Subcutaneous abdominal adipose tissue (tissue), 5 donors: ENCODE measurements around the gene CBARP.
A peak's percentile ranks its signal among the peaks of the same experiment; 100 is the strongest.

ENCODE experiments used
- H3K27ac ChIP-seq: one replicate; pipeline ENCODE4 v1.7.0; 2013; ENCODE audit warnings: low read depth, mild to moderate bottlenecking, inconsistent platforms, low read length, moderate library complexity
- H3K27me3 ChIP-seq, 5 donors: one replicate each; pipeline ENCODE4 v1.7.0; 2013; ENCODE audit warnings: low read length in 5 of 5, inconsistent platforms in 1 of 5; ENCODE audit not compliant: control insufficient read depth in 5 of 5, insufficient read depth in 4 of 5
- H3K36me3 ChIP-seq, 5 donors: one replicate each; pipeline ENCODE4 v1.7.0; 2013; ENCODE audit warnings: low read length in 5 of 5; ENCODE audit not compliant: control insufficient read depth in 5 of 5, insufficient read depth in 5 of 5
- H3K4me1 ChIP-seq, 5 donors: one replicate each; pipeline ENCODE4 v1.7.0; 2013; ENCODE audit warnings: low read length in 5 of 5, mild to moderate bottlenecking in 3 of 5, moderate library complexity in 1 of 5; ENCODE audit not compliant: control insufficient read depth in 5 of 5, insufficient read depth in 5 of 5
- H3K4me3 ChIP-seq, 5 donors: one replicate each; pipeline ENCODE4 v1.7.0; 2013; ENCODE audit warnings: low read length in 5 of 5, low read depth in 1 of 5
- H3K9ac ChIP-seq, 5 donors: one replicate each; pipeline ENCODE4 v1.7.0; 2013; ENCODE audit warnings: low read length in 5 of 5, mild to moderate bottlenecking in 4 of 5, moderate library complexity in 3 of 5
- H3K9me3 ChIP-seq, 5 donors: one replicate each; pipeline ENCODE4 v1.7.0; 2013; ENCODE audit warnings: low read length in 5 of 5; ENCODE audit not compliant: control insufficient read depth in 5 of 5
- donor health status: healthy.
- donor health status: healthy.
- donor health status: healthy.
- donor health status: healthy.
- donor health status: healthy.

Gene CBARP

DNA sequence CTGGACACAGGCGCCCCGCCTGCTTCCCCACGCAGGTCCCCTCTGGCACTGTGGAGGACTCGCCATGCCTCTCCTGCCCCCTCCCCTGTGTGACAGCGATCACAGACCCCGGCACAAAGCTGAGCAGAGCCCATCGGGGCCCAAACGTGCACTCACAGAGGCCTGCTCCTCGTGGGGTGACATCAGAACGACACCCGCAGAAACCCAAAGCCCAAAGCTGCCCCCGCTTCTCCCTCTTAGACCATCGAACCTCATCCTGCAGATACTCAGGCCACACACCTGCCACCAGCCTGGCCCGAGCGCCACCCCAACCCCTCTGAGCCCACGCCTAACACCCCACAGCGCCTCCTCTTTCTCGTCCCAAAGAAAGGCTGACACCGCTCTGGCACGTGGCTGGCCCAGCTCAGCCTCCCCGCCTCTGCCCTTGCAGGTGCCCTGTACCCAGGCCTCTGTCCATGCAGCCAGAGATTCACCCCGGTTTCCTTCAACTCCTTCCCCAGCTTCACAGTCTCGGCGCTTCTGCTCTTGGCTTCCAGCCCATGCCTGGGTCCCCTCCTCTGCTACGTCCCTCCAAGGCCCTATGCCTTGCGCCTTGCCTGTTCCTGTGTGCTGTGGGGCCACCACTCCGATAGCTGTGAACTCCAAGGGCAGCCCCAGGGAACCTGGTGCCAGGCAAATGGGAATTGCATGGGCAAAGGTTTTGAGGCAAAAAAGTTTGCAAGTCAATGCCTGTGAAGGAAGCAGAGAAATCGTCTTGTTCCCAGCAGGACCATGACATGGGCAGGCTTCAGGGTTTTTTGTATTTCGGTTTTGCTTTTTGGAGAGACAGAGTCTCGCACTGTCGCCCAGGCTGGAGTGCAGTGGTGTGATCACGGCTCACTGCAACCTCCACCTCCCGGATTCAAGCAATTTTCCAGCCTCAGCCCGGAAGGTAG lies 831 bp upstream of the CBARP start:
- Histone ChIP-seq H3K9ac (peak overlapping the region in 1 of 5 donors; percentile 41), H3K27me3 (peaks cover 0 to 11% (median 8%) of the 10 kb centered on the region in 5 donors), H3K36me3 (no peaks in the 10 kb centered on the region), H3K27ac (no peak overlapping the region), H3K4me3 (peak overlapping the region in 2 of 5 donors; percentile 31 to 52), H3K9me3 (no peaks in the 10 kb centered on the region), H3K4me1 (peaks cover 0 to 59% (median 44%) of the 10 kb centered on the region in 5 donors)

GRCh38 chr19:1237027-1237659 lies 662 bp downstream of the CBARP start:
- Histone ChIP-seq H3K9me3 (no peaks in the 10 kb centered on the region), H3K4me3 (peak overlapping the region in 4 of 5 donors; percentile 40 to 70 (median 53)), H3K9ac (peak overlapping the region in 2 of 5 donors; percentile 39 to 52), H3K27ac (no peak overlapping the region), H3K36me3 (no peaks in the 10 kb centered on the region), H3K27me3 (peaks cover 0 to 11% (median 8%) of the 10 kb centered on the region in 5 donors), H3K4me1 (peaks cover 0 to 59% (median 45%) of the 10 kb centered on the region in 5 donors)

GRCh38 chr19:1236576-1236975 lies 1.2 kb downstream of the CBARP start:
- Histone ChIP-seq H3K27ac (no peak overlapping the region), H3K9me3 (no peaks in the 10 kb centered on the region), H3K36me3 (no peaks in the 10 kb centered on the region), H3K4me1 (peaks cover 0 to 55% (median 43%) of the 10 kb centered on the region in 5 donors), H3K27me3 (peaks cover 0 to 11% (median 8%) of the 10 kb centered on the region in 5 donors), H3K4me3 (peak overlapping the region in 3 of 5 donors; percentile 40 to 70 (median 59)), H3K9ac (no peak overlapping the region)

DNA sequence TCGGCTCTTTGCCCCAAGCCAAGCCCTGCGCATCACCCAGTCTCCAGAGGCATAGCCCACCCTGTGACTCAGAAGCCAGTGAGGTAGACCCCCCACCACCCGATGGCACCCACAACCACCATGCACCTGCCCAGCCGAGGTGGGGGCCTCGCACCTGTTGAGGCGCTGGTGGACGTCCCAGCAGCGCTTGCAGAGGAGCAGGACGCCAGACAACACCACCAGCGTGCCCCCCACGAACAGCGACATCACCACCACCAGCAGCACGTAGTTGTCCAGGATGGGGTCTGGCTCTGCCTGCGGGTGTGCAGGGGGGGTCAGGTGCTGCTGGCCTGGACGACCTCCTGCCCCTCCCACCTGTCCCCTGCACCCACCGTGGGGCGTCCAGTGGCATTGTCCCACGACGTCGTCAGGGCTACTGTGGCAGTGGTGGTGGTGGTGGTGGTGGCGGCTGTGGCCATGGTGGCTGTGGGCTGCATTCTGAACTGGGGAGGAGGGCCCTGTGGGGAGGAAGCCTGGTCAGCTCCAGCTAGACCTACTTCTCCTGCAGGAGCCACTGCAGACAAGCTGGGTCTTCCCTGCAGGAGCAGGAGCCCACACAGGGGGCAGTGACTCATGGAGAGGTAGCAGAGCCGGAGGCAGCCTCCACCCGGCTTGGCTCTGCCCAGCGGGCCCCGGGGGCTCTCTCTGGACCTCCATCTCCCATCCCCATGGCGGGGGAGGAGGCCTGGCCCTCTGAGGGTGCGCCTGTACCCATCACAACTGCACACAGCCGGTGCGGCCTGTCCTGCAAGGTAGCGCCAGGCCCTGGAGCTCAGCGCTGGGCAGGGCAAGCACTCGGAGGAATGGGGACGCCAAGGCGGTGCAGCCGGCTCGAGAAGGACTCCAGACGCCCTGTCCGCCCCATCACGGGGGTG lies 1.9 kb downstream of the CBARP start:
- no peak overlapping the region for H3K27ac ChIP-seq
- no peak overlapping the region for H3K4me3 ChIP-seq

DNA sequence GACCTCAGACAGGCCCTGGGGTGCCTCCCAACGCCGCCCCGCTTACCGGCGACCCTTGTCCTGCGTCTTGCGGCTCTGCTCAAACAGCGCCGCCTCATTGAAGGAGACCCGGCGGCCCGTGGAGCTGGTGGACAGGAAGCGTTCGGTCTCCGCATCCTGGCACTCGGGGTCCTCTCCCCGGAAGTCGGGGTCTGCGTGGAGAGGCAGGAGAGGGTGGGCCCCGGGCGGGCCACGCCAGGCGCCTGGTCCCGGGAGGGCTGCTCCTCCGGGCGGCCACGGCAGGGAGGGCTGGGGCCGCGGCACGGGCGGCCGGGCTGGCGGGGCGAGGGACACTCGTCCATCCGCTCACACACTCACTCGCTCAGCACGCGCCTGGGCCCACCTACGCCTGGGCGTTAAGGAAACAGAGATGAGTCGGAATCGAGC lies 2.8 kb downstream of the CBARP start:
- Histone ChIP-seq H3K36me3 (no peaks in the 10 kb centered on the region), H3K27ac (no peak overlapping the region), H3K9me3 (no peaks in the 10 kb centered on the region), H3K9ac (no peak overlapping the region), H3K4me1 (peaks cover 0 to 41% (median 34%) of the 10 kb centered on the region in 5 donors), H3K4me3 (no peak overlapping the region), H3K27me3 (peaks cover 0 to 11% (median 8%) of the 10 kb centered on the region in 5 donors)

More for the DNA sequence above, 1.9 kb downstream of the CBARP start:
- Histone ChIP-seq H3K27me3 (peaks cover 0 to 11% (median 8%) of the 10 kb centered on the region in 5 donors), H3K4me1 (peaks cover 0 to 48% (median 37%) of the 10 kb centered on the region in 5 donors), H3K9me3 (no peaks in the 10 kb centered on the region), H3K9ac (no peak overlapping the region), H3K36me3 (no peaks in the 10 kb centered on the region)

DNA sequence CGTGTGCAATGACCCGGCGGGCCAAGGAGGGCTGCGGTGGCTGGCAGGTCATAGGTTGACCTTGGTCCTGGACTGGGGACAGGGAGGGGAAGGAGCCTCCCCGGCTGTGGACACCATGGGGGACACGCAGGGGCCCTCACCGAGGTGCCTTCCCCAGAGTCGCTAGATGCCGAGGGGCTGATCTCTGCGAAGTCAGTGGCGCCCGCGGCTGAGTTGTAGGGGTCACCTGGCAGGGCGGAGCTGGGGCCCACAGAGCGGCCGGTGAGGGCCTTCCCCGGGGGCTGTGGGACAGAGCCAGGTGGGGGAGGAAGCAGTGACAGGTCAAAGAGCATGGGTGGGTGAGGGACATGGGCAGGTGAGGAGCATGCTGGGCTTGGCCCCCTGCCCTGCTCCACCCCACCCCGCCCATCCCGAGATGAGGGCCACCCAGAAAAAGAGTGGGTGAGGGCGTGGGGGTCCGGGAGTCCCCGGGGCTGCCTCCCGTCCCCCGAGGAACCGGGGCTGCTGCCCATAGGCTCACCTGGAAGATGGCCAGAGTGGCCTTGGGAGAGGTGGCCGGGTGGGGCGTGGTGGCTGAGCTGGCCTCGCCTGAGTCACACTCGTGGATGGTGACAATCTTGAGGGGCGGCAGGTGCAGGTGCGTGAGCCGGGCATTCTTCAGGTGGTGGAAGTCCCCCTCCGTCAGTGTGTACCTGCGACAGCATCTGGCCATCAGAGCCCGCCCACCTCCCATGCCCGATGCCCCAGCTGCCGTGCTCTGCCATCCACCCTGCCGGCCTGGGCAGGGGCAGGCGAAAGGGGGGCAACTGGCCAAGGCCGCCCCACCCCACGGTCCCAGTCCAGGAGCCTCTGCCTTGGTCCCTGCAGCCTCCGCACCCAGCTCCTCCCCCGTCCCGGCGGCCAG lies 3.5 kb downstream of the CBARP start:
- H3K9ac ChIP-seq: no peak overlapping the region

DNA sequence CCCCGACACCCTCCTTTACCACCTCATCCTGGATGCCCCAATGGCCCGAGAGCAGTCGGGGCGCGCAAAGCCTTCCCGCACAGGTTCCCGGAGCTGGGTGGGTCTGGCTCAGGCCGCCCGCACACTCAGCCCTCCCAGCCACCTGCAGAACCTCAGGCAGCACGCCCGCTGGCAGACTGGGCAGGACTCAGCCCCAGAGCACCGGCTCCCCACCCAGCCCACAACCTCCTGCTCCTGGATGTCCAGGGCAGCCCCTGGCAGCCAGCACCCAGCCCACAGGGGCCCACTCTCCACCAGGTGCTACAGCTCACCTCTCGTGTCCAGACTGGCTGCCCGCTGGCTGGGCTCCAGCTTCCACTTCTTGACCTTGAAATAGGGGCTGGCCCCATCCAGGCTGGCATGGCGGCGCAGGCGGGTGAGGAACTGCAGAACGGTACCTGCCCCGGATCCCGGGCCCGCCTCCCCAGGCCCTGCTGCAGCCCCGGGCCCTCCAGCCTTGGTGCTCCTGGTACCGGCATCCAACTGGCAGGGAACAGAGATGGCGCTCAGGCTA lies 4.6 kb downstream of the CBARP start:
- H3K4me3 ChIP-seq: no peak overlapping the region
- peaks cover 0 to 11% (median 8%) of the 10 kb centered on the region in 5 donors for H3K27me3 ChIP-seq
- H3K27ac ChIP-seq: peak overlapping the region; percentile 16
- no peaks in the 10 kb centered on the region for H3K9me3 ChIP-seq
- peaks cover 0 to 31% (median 23%) of the 10 kb centered on the region in 5 donors for H3K4me1 ChIP-seq
- no peak overlapping the region for H3K9ac ChIP-seq
- H3K36me3 ChIP-seq: peaks cover 0 to 1% (median 0%) of the 10 kb centered on the region in 5 donors

More for the DNA sequence above, 3.5 kb downstream of the CBARP start:
- Histone ChIP-seq H3K27ac (no peak overlapping the region), H3K36me3 (no peaks in the 10 kb centered on the region), H3K4me1 (peaks cover 0 to 37% (median 29%) of the 10 kb centered on the region in 5 donors), H3K9me3 (no peaks in the 10 kb centered on the region), H3K27me3 (peaks cover 0 to 11% (median 8%) of the 10 kb centered on the region in 5 donors), H3K4me3 (no peak overlapping the region)

- peaks cover 0 to 6% (median 2%) of the 10 kb centered on the region in 5 donors for H3K36me3 ChIP-seq
- H3K9me3 ChIP-seq: no peaks in the 10 kb centered on the region
- no peak overlapping the region for H3K9ac ChIP-seq
- H3K4me1 ChIP-seq: peaks cover 0 to 28% (median 21%) of the 10 kb centered on the region in 5 donors
- H3K27ac ChIP-seq: peak overlapping the region; percentile 16
- peaks cover 0 to 11% (median 8%) of the 10 kb centered on the region in 5 donors for H3K27me3 ChIP-seq
- no peak overlapping the region for H3K4me3 ChIP-seq
These were observed 5.1 kb downstream of the CBARP start for GRCh38 chr19:1232652-1233072.
